ENCODE results near the gene SMIM14. TPM values are rescaled to one million over a fixed set of nuclear protein-coding genes. Genes with fewer than 3 reads are reported as not detected.
"Not testable (repeated sequence)": the region's sequence is repeated elsewhere in the genome, so short reads cannot be mapped to it uniquely, and the experiment has no call there.

SMIM14 gene
- polyA plus RNA-seq, 3 donors, result 13.6 to 152 (median 140) TPM

DNA sequence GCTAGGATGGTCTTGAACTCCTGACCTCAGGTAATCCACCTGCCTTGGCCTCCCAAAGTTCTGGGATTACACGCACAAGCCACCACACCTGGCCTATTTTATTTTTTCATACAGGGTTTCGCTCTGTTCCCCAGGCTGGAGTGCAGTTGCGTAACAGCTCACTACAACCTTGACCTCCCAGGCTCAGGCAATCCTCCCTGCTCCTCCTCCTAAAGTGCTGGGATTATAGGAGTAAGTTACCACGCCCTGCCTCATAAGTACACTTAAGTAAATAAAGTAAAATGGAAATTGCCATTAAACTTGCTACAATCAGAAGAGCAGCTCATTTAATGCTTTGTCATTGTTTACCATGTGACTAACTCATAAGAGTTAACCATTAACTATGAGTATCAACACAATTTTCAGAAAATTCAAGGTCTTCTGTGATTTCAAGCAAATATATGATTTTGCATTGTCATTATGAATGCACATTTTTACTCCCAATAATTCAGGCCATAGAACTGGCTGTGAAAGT is 123.7 kb downstream of the SMIM14 start:
- peak overlapping the region in 1 of 7 donors; percentile 71 for H3K27ac Mint-ChIP-seq
- H3K27me3 Mint-ChIP-seq (ENCODE audit: low read depth in 3 of 3), result no peaks in the 10 kb centered on the region
- no CpG with 5 or more reads among the region's 4 CpGs for WGBS (ENCODE audit: insufficient coverage)
- no peaks in the 10 kb centered on the region for H3K9me3 Mint-ChIP-seq
- Histone ChIP-seq H3K27me3 (ENCODE audit: control insufficient read depth in 2 of 2, insufficient read depth in 2 of 2, low read length in 2 of 2) (no peaks in the 10 kb centered on the region), H3K9ac (ENCODE audit: insufficient read depth, low read length, poor library complexity, severe bottlenecking) (no peak overlapping the region), H2AFZ (ENCODE audit: insufficient read depth, low read depth, low read length, poor library complexity, severe bottlenecking) (no peak overlapping the region), H3K79me2 (ENCODE audit: insufficient read depth, low read length) (no peaks in the 10 kb centered on the region), H3K4me2 (replicated peaks; ENCODE audit: extremely low read depth, low read length, poor library complexity, severe bottlenecking) (no peak overlapping the region), H3K9me3 (replicated peaks in 1 of 2; ENCODE audit: control insufficient read depth in 1 of 2, insufficient read depth in 1 of 2, low read length in 2 of 2) (no peaks in the 10 kb centered on the region), H3K27ac (ENCODE audit: low read depth in 1 of 2, low read length in 2 of 2) (no peak overlapping the region), H3K4me3 (replicated peaks in 1 of 3; ENCODE audit: low read depth in 2 of 3, low read length in 3 of 3) (no peak overlapping the region), H3K4me1 (ENCODE audit: control insufficient read depth in 1 of 2, insufficient read depth in 2 of 2, low read length in 2 of 2) (no peaks in the 10 kb centered on the region), H3K36me3 (replicated peaks in 1 of 2; ENCODE audit: control insufficient read depth in 1 of 2, insufficient read depth in 2 of 2, low read length in 2 of 2) (peaks cover 26 to 63% of the 10 kb centered on the region in 2 donors), H4K20me1 (ENCODE audit: insufficient read depth, low read length) (no peaks in the 10 kb centered on the region)
- TF ChIP-seq, protein P1, sequence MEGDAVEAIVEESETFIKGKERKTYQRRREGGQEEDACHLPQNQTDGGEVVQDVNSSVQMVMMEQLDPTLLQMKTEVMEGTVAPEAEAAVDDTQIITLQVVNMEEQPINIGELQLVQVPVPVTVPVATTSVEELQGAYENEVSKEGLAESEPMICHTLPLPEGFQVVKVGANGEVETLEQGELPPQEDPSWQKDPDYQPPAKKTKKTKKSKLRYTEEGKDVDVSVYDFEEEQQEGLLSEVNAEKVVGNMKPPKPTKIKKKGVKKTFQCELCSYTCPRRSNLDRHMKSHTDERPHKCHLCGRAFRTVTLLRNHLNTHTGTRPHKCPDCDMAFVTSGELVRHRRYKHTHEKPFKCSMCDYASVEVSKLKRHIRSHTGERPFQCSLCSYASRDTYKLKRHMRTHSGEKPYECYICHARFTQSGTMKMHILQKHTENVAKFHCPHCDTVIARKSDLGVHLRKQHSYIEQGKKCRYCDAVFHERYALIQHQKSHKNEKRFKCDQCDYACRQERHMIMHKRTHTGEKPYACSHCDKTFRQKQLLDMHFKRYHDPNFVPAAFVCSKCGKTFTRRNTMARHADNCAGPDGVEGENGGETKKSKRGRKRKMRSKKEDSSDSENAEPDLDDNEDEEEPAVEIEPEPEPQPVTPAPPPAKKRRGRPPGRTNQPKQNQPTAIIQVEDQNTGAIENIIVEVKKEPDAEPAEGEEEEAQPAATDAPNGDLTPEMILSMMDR (IDR thresholded peaks at IDR 0.05), result no peak
- H3K4me3 Mint-ChIP-seq, result no peak overlapping the region
- DNase-seq, result no peak
- intact Hi-C loops (cut with micrococcal nuclease), result no loop called here
- H3K36me3 Mint-ChIP-seq, result peaks cover 33 to 53% of the 10 kb centered on the region in 2 donors
- H3K4me1 Mint-ChIP-seq, result no peaks in the 10 kb centered on the region

DNA sequence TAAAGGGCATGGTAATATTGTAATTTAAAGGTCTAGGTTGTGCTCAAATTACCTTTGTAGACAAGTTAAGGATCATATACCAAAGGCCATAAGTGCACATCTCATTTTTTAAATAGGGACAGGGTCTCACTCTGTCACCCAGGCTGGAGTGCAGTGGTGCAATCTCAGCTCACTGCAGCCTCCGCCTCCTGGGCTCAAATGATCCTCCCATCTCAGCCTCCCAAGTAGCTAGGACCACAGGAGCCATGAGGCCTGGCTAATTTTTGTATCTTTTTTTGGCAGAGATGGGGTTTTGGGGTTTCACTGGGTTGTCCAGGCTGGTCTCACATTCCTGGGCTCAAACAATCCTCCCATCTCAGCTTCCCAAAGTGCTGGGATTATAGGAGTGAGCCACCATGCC is 124.4 kb downstream of the SMIM14 start:
- H3K4me2 ChIP-seq (replicated peaks; ENCODE audit: extremely low read depth, low read length, poor library complexity, severe bottlenecking); H3K27ac ChIP-seq (ENCODE audit: low read depth in 1 of 2, low read length in 2 of 2); H3K9ac ChIP-seq (ENCODE audit: insufficient read depth, low read length, poor library complexity, severe bottlenecking); H3K27me3 Mint-ChIP-seq (ENCODE audit: low read depth in 3 of 3); H2AFZ ChIP-seq (ENCODE audit: insufficient read depth, low read depth, low read length, poor library complexity, severe bottlenecking); H3K9me3 ChIP-seq (replicated peaks in 1 of 2; ENCODE audit: control insufficient read depth in 1 of 2, insufficient read depth in 1 of 2, low read length in 2 of 2); intact Hi-C loops (cut with micrococcal nuclease); H3K4me3 ChIP-seq (replicated peaks in 1 of 3; ENCODE audit: low read depth in 2 of 3, low read length in 3 of 3); H3K79me2 ChIP-seq (ENCODE audit: insufficient read depth, low read length); DNase-seq; H3K4me1 Mint-ChIP-seq; H4K20me1 ChIP-seq (ENCODE audit: insufficient read depth, low read length); H3K27ac Mint-ChIP-seq; H3K4me3 Mint-ChIP-seq; H3K4me1 ChIP-seq (ENCODE audit: control insufficient read depth in 1 of 2, insufficient read depth in 2 of 2, low read length in 2 of 2); H3K27me3 ChIP-seq (ENCODE audit: control insufficient read depth in 2 of 2, insufficient read depth in 2 of 2, low read length in 2 of 2); H3K9me3 Mint-ChIP-seq: not testable (repeated sequence)
- WGBS (ENCODE audit: insufficient coverage), result 100% methylated on average over 1 of the region's 1 CpG
- peaks cover 39 to 59% of the 10 kb centered on the region in 2 donors for H3K36me3 Mint-ChIP-seq
- H3K36me3 ChIP-seq (replicated peaks in 1 of 2; ENCODE audit: control insufficient read depth in 1 of 2, insufficient read depth in 2 of 2, low read length in 2 of 2), result peaks cover 33 to 66% of the 10 kb centered on the region in 2 donors
